IMR-90 (cell line): Measurements from ENCODE around the gene DDX46.

ENCODE experiments used
- CEBPB ChIP-seq: IDR thresholded peaks from 2 replicates; pipeline ENCODE4 v1.6.1; 2012; ENCODE audit warnings: low read depth, low read length, improper control_type of control experiment
- CTCF ChIP-seq: conservative IDR thresholded peaks from 2 replicates; pipeline ENCODE4 v1.5.1; 2012; ENCODE audit warnings: mild to moderate bottlenecking, low read depth, low read length, improper control_type of control experiment
- MAFK ChIP-seq: IDR thresholded peaks from 2 replicates; pipeline ENCODE4 v1.6.1; 2012; ENCODE audit warnings: low read depth, low read length, improper control_type of control experiment
- MXI1 ChIP-seq: IDR thresholded peaks from 2 replicates; pipeline ENCODE4 v1.6.1; 2012; ENCODE audit warnings: low read depth, mild to moderate bottlenecking, low read length, moderate library complexity, borderline replicate concordance
- NFE2L2 ChIP-seq: fragments of 150-350 bp; IDR thresholded peaks from 2 replicates; pipeline ENCODE4 v1.6.1; 2016; ENCODE audit warnings: low read depth, mild to moderate bottlenecking, low read length
- POLR2A ChIP-seq: IDR thresholded peaks from 2 replicates; pipeline ENCODE4 v1.6.1; 2012; ENCODE audit warnings: mild to moderate bottlenecking, low read depth, low read length
- RAD21 ChIP-seq: IDR thresholded peaks from 2 replicates; pipeline ENCODE4 v1.6.1; 2012; ENCODE audit warnings: low read length, improper control_type of control experiment
- RFX5 ChIP-seq: IDR thresholded peaks from 2 replicates; pipeline ENCODE4 v1.8.0; 2012; ENCODE audit warnings: low read depth, mild to moderate bottlenecking, low read length, moderate library complexity
- SMC3 ChIP-seq: fragments of 150-350 bp; IDR thresholded peaks from 2 replicates; pipeline ENCODE4 v1.6.1; 2016; ENCODE audit warnings: low read depth, mild to moderate bottlenecking, antibody characterized with exemption, low read length, moderate library complexity

DNA sequence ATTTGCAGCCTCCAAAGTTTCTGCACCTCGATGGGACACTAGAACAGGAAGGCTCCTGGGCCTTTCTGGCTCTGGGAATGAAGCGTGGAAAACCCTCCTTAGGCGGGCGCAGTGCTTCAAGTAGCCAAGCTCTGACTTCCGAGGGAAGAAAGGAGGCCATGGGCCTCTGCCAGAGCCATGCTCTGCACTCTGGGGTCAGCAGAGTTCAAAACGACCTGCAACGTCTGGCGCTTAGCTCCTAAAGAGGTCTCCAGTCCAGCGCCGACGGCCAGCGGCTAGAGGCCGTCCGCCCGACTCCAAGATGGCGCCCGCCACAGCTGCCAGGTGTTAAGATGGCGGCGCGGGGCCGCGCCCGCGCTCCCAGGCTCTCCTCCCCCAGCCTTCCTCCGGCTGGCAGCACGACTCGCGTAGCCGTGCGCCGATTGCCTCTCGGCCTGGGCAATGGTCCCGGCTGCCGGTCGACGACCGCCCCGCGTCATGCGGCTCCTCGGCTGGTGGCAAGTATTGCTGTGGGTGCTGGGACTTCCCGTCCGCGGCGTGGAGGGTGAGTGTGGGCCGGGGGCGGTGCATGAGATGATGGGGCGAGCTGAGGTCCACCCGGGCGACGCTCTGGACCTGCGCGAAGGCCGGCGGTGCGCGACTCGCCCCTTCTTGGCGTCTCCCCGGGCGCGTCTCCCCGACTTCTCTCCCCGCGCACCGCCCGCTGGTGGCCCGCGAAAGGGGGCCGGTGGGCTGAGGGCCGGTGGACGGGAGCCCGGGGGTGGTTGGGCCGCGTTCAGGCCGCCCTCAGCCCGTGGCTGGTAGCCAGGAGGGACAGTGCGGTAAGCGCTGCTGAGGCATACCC lies 115.6 kb downstream of the DDX46 start, which contains the start of gene TXNDC15:
- TF ChIP-seq POLR2A: peak; percentile 76
- TF ChIP-seq CEBPB: no peak
- no peak for TF ChIP-seq CTCF
- TF ChIP-seq MXI1: peak; percentile 43; the same call in 1 of the 2 replicates
- no peak for TF ChIP-seq SMC3
- TF ChIP-seq RFX5: no peak
- no peak for TF ChIP-seq RAD21
- no peak for TF ChIP-seq MAFK
- no peak for TF ChIP-seq NFE2L2
